ENCODE data around the gene CACNA1C.

CACNA1C gene

GRCh38 chr12:2439332-2440100 lies 386.7 kb downstream of the CACNA1C start:
- no peak for FAIRE-seq

GRCh38 chr12:2443776-2444175 lies 391.0 kb downstream of the CACNA1C start:
- no peak for FAIRE-seq

DNA sequence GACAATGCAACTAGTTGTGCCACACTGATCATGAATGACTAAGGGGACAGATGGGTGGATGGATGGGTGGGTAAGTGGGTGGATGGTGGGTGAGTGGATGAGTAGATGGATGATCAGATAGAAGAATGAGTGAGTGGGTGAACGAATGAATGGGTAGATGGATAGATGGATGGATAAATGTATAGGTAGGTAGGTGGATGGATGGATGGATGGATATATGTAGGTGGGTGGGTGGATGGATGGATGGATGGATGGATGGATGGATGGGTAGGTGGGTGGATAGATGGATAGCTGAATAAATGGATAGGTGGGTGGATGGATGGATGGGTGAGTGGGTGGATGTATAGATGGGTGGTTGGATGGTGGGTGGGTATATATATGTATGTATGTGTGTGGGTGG lies 393.2 kb downstream of the CACNA1C start:
- FAIRE-seq, result no peak

- no peak for FAIRE-seq
Measured at GRCh38 chr12:2447861-2448260, 395.1 kb downstream of the CACNA1C start.

DNA sequence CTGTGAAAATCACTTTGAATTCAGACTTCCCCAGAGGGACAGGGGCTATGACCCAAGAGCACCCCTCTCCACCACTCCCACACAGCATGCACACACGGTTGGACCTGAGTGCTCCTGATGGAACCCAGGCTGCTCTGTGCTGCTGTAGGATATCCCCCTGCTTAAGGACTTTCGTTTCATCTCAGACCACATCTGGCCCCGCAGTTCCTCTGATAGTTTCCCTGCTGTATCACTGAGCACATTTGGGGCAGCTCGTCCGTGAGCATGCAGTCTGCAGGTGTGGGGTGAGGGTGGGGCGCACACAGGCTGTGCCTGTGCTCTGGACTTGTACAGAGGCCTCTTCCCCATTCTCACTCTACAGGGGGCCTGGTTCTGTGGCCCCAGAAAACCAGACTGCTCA lies 396.8 kb downstream of the CACNA1C start:
- no peak for FAIRE-seq

- no peak for FAIRE-seq
Measured at GRCh38 chr12:2450553-2450952, 397.8 kb downstream of the CACNA1C start.

DNA sequence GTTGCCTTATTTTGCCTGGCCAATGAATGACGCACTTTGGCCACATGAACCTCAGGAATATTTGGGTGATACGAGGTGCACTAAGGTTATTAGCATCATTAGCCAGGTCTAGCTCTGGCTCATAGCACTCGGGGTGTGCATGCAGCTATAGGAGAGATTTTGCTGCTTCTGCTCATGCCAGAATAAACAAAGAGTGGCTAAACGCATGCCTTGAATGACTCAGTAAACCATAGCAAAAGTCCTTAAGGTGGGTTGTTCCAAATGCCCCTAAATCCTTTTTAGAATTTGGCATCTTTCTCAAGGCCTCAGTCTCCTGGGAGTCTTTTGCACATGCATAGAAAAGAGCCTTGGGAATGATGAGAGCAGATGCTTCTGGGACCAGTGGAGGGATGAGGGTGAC lies 398.2 kb downstream of the CACNA1C start:
- no peak for FAIRE-seq

DNA sequence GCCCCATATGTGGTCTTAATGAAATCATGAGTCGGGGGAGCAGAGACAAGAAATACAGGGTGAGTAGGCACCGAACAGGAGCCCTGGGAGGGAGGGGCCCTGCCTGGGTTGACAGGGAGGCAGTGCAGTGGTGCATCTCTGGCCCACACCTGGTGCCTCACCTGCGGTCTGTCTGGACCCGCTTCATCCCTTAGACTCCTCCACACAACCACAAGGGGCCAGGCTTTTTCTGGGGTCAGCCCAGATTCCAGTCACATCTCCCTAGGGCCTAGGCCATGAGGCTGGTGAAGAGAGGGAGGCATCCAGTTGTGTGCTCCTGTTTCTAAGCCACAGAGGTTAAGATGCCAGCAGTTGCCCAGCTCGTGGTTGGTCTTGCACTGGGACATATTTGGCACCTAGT lies 398.7 kb downstream of the CACNA1C start:
- FAIRE-seq, result no peak

GRCh38 chr12:2453076-2453760 lies 400.4 kb downstream of the CACNA1C start:
- FAIRE-seq, result no peak

DNA sequence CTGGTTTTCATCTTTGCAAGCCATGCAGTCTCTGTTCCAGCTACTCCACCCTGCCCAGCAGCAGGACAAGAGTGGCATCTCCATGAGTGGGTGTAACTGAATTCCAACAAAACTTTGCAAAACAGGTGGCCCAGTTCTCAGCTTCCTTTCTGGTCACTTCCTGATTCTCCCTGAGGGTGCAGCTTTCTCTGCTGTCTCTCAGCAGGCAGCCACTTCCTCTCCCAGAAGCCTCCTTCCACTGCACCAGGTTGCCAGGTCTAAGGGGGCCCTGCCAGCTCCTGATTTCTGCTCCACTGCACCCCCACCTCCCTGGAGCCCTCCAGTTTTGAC lies 400.9 kb downstream of the CACNA1C start:
- FAIRE-seq, result no peak

- FAIRE-seq, result no peak
Measured at GRCh38 chr12:2454601-2455177, 401.9 kb downstream of the CACNA1C start.

- no peak for FAIRE-seq
Measured at GRCh38 chr12:2455410-2455809, 402.6 kb downstream of the CACNA1C start.

DNA sequence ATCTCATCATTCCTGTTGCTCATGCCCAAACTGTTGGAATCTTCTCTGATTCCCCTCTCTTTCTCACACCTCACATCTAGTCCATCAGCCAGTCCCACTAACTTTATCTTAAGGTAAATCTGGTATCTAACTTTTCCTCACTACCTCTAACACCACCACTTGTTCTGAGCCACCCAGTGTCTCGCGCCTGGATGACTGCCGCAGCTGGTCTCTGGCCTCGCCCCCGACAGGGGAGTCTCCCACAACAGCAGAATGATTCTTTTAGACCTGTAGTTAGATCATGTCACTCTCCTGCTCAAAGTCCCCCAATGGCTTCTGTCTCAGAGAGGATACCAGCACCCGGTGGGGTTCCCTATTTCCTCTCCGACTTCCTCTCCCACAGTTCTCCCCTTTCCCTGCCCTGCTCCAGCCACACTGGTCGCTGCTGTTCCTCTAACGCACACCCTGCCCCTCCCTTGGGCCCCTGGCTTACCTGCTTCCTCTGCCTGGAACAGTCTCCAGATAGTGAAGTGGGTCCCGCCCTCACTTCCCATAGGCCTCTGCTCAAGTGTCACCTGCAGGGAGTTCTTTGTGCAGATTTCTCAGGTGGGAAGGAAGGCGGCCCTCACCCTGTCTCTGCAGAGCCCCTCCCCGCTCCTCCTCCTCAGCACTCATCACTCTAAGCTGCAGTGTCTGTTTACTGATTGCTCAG lies 403.5 kb downstream of the CACNA1C start:
- no peak for FAIRE-seq

DNA sequence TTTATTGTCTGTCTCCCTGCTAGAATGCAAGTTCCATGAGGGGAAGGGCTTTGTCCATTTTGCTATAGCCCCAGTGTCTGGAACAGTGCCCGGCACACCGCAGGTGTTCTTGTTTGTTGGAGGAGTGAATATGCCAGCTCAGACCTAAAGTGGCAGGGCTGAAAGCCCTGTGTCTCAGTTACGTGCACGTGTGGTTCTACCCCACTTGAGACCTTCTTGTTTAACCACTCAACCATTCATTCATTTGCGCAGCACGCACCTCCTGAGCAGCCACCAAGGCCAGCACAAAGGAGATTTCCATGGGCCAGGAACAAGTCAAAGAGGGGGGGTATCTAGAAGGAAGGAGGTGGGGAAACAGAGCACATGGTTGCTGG lies 404.0 kb downstream of the CACNA1C start:
- no peak for FAIRE-seq

DNA sequence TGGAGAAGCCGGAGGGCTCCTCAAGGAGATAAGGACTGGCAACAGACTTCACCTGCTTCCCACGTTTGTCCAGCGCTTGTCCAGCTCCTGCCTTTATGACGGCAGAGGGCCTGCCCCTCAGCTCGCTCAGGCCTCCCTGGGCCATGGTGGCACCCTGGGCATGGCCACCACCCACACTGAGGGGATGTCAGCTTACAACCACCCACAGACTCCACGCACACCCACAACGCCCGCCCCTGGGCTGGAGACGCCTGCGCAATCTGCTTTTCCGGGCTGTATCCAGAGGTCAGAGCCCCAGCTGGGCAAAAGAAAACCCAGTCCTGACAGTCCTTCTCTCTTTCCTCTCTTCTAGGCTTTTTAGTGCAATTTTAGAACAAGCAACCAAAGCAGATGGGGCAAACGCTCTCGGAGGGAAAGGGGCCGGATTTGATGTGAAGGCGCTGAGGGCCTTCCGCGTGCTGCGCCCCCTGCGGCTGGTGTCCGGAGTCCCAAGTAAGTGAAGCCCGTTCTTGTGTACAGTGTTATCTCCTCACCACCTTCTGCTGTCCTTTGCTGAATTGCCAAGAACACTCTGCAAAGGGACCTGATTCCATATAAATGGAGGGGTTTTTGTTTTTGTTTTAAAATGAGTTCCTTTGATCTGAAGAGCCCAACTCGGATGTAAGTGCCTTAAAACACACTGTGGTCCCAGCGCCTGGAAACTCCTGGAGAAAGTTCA lies 404.6 kb downstream of the CACNA1C start:
- no peak for FAIRE-seq

DNA sequence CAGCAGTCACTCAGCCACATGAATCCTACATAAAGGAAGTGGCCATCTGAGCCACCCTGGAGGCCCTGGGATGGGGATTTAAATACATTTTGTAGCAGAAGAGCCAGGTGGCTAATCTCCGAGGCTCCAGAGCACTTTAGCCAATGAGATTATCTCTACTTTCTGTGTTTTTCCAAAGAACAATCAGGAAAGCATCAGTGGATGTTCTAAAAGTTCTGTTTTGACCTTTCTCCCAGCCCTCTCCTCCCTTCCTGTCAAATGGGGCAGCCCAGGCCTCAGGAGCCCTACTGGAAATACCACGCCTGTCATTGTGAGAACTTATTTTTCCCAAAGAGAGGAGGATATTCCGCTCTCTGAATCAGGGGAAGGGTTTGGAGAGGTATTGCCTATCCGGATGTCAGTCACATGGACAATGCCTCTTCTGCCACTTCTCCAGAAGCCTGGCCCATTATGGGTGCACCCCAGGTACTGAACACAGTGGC lies 405.2 kb downstream of the CACNA1C start:
- no peak for FAIRE-seq

GRCh38 chr12:2460051-2460670 lies 407.4 kb downstream of the CACNA1C start:
- FAIRE-seq, result no peak

DNA sequence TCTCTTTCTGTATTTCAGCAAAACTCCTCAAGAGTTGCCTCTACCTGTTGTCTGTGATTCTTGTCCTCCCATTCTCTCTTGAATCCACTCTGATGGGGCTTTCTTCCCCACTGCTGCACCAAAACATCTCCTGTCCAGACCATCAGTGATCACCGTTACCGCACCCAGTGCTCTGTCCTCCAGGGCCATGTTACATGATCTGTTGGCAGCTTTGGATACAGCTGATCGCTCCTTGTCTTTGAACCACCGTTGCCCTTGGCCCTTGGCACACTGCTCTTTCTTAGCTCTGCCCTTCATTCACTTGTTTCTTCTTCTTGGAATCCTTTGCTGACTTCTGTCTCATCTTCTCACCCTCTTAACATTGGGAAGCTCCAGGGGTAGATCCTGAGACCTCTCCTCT lies 408.3 kb downstream of the CACNA1C start:
- no peak for FAIRE-seq

DNA sequence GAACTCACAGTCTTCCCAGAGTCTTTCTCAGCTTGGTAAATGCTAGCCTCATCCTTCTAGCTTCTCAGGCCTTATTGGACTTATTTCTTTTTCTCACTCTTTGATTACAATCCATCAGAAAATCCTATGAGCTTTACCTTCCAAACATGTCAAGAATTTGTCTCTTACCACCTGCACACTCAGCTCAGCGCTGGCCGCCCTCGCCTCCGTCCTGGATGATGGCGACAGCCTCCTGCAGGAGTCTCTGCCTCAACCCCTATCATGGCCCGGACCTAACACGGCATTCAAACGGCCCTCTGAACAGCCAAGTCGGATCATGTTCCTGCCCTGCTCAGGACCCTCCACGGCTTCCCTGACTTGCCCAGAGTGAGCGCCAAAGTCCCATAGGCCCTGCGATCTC lies 408.9 kb downstream of the CACNA1C start:
- FAIRE-seq, result no peak

DNA sequence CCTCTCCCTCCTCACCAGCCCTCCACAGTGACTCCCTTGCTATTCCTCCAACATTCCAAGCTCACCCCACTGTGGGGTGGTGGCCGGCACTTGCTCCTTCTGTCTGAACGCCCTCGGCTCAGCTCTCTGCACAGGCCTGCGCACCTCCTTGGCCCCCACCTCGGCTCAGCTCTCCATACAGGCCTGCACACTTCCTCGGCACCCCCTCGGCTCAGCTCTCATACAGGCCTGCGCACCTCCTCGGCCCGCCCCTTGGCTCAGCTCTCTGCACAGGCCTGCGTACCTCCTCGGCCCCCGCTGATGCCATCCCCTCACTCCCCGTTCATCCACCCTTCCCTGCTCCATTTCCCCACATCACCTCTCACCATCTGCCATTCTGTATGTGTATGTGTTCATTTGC lies 409.3 kb downstream of the CACNA1C start:
- FAIRE-seq, result no peak

GRCh38 chr12:2463719-2464118 lies 410.9 kb downstream of the CACNA1C start:
- FAIRE-seq, result no peak

DNA sequence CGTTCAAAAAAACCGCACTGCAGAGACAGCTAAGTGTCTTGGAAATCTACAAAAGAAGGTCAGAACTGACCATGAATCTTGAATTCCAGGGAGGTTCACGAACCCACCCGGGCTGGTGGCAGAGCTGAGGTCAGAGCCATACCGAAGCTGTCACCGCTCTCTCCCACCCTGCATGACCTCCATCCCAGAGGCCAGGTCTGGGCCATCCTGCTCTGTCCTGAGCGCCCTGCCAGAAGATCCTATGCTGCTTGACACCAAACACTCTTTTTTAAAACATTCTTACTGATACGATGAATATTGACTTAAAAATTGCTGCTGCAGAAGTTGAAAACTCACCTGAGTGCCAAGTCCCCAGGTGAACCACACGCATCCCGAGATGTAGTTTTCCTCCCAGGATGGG lies 412.9 kb downstream of the CACNA1C start:
- no peak for FAIRE-seq

GRCh38 chr12:2466211-2466610 lies 413.4 kb downstream of the CACNA1C start:
- no peak for FAIRE-seq
